Raji (cell line): Measurements from ENCODE around the gene CRACDL.

ENCODE experiments used
- POLR2A ChIP-seq: IDR thresholded peaks from 2 replicates; pipeline ENCODE4 v1.6.1; 2011; ENCODE audit warnings: low read depth, low read length, control low read depth; ENCODE audit not compliant: insufficient read depth

The CRACDL gene, protein sequence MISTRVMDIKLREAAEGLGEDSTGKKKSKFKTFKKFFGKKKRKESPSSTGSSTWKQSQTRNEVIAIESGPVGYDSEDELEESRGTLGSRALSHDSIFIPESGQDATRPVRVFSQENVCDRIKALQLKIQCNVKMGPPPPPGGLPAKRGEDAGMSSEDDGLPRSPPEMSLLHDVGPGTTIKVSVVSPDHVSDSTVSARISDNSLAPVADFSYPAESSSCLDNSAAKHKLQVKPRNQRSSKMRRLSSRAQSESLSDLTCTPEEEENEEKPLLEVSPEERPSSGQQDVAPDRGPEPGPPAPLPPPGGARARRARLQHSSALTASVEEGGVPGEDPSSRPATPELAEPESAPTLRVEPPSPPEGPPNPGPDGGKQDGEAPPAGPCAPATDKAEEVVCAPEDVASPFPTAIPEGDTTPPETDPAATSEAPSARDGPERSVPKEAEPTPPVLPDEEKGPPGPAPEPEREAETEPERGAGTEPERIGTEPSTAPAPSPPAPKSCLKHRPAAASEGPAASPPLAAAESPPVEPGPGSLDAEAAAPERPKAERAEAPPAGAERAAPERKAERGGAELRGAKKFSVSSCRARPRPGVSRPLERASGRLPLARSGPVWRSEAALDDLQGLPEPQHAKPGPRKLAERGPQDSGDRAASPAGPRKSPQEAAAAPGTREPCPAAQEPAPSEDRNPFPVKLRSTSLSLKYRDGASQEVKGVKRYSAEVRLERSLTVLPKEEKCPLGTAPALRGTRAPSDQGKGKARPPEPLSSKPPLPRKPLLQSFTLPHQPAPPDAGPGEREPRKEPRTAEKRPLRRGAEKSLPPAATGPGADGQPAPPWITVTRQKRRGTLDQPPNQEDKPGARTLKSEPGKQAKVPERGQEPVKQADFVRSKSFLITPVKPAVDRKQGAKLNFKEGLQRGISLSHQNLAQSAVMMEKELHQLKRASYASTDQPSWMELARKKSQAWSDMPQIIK

DNA sequence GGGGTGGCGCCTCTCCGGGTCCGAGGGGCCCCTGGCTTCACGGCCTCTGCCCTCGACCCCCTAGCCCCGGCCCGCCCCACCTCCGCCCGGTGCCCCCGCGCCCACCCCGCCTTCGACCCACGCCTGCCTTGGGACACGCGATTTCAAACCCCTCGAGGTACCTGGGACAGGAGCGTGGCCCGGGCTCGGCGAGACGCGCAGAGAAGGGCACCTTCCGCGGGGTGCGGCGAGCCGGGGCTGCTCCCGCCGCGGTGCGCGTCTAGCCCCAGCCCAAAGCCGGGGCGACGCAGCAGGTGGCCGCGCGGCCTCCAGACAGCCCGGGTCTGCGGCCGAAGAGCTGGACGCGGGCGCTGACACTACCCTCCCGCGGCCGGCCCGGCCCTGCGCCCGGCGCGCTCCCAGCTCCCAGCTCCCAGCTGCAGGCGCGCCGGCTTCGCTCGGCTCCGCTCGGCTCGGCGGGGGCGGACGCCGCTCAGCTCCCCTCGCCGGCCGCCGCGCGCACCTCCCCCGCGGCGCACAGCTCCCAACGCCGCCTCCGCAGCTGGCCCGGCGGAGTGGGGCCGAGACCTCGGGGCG, at the start of gene CRACDL:
TSS of gene CRACDL (minus strand) at position 449 of the 576 bp plus-strand sequence. CDS start 89,425 bp downstream, outside the sequence.
- TF ChIP-seq POLR2A: no peak

DNA sequence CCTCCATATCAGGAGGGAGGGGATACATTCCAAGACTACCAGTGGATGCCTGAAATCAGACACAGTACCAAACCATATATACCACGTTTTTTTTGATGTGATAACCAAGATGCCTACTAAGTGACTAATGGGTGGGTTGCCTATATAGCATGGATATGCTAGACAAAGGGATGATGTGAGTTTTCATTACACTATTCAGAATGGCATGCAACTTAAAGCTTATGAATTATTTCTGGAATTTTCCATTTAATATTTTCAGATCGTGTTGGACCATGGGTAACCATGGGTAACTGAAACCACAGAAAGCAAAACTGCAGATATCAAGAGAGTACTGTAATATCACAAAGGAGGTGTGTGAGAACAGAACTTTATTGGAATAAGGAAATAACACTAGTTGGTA, 39.6 kb upstream of the CRACDL start:
- no peak for TF ChIP-seq POLR2A

GRCh38 chr2:98972582-98973167, 36.6 kb upstream of the CRACDL start:
- TF ChIP-seq POLR2A: no peak

- no peak for TF ChIP-seq POLR2A
Measured at GRCh38 chr2:98959810-98960507, 23.9 kb upstream of the CRACDL start.

DNA sequence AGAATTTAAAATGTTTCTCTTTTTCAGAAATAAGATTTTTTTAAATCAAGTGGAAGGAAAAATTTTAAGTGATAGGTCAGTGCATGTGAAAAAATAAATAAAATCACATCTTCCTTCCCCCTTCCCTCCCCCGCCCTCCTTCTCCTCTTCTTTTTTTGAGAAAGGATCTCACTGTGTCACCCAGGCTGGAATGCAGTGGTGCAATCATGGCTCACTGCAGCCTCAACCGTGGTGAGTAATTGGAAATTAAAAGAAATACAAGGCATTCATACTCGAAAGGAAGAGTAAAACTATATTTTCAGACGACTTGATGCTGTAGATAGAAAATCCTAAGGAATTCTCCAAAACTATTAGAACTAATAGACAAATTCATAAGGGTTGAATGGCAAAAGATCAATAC, 16.9 kb upstream of the CRACDL start:
- TF ChIP-seq POLR2A: no peak

DNA sequence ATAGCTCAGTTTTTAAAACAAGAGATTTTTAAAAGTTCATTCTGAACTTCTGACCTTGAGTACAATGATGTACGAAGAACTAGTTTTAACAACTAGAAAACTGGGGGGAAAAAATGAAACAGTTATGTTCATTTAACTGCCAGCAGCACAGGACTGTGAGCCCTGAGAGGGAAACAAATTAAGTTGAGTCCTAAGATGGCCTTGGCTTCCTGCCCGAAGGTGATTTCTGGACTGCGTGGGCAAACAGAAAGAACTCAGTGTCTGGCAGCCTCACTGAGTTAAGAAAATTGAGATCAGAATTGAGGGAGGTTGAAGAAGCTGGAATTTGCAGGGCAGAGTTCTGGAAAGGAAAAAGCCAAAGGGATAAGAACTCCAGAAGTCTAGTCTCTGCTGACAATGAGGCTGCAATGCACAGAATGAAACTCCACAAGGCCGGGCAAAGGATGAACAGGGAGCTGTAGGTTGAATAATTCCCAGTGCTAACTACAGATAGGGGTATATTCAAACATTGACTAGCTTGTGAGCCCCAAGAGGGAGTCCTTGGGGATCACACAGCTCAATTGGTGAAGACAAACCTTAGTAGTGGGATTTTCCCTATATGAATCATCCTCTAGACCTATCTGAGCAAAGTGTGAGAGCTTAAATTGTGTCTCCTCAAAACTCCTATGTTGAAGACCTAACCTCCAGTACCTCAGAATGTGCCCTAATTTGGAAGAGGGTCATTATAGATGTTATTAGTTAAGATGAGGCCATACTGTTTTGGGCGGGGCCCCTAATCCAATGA, 13.1 kb upstream of the CRACDL start:
- TF ChIP-seq POLR2A: no peak

DNA sequence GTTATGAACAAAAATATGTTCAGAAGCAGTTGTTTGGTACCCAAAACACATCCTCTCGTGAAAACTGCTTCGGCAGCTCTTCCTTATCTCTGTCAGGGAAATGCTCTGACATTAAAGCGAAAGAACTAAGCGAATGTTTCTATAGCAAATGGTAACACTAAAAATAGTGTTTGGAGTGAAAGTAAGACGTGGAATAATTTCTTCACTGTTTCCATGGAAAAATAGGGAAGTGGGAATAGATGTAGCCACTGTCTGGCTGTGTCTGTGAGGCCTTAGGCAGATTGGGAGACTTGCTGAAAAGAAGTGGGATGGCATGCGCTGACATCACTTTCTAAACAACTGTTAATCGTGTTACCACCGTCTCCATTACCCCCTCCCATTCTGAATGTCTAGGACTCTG, 11.5 kb upstream of the CRACDL start:
- TF ChIP-seq POLR2A: no peak

GRCh38 chr2:98946855-98947254, 10.8 kb upstream of the CRACDL start:
- no peak for TF ChIP-seq POLR2A

DNA sequence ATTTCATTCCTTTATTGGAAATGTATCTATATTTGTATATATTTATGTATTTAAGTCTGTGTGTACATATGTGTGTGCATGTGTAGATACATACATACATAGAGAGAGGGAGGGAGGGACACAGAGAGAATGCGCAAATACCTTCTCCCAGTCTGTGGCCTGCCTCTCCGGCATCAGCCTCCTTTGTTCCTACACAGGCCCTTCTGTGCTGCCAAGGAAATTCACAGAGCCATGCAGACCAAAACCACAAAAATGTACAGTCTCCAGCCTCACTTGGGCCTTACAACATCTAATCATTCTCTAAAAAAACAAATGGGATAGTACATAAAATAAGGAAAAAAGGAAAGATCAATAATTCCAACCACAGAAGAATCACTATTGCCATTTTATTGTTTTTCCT, 8.8 kb upstream of the CRACDL start:
- TF ChIP-seq POLR2A: no peak

DNA sequence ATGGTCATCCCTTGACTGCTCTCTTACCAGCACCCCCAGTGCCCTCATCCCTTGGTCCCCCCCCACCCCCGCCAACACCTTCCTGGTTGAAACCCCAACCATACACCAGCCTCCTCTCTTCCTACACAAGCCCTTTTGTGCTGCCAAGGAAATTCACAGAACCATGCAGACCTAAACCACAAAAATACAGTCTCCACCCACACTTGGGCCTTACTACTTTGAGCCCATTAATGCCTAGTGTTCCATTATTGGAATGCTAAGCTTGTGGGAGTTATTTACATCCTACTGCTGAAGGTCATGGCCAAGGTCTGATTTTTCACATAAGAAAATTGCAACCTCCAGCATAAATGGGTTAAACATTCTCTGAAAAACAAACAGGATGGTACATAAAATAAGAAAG, 4.1 kb upstream of the CRACDL start:
- no peak for TF ChIP-seq POLR2A

DNA sequence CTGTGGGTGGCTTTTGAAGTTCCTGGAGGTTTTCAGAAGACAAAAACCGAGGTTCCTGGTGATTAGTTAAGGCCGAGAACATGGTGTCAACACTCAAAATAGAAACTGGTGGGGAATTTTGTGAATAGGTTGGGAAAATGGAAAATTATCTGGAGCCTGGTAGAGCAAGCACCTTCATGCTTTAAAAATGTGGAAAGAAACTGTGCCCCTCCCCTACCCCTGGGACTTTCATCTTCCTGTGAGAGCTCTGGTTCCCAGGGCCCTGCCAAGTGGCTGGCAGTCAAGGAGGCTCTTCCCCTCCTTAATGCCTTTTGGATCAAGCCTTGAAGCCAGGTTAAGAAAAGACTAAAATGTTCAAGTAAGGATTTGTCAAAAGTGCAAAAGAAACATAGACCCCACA, 1.9 kb upstream of the CRACDL start:
- TF ChIP-seq POLR2A: no peak

GRCh38 chr2:98936353-98937351, 627 bp upstream of the CRACDL start:
- TF ChIP-seq POLR2A: no peak
